HepG2 (cell line): ENCODE data around the gene DRD5.

Experiments
- JUND ChIP-seq: sonication (generic); formaldehyde crosslinking; IDR thresholded peaks from 2 replicates; pipeline ENCODE4 v1.8.0; 2022; ENCODE audit warnings: mild to moderate bottlenecking, missing genetic modification reagents
- KLF9 ChIP-seq: IDR thresholded peaks from 2 replicates; pipeline ENCODE4 v1.6.1; 2016; ENCODE audit warnings: low read depth
- ZNF501 ChIP-seq: sonication (generic); formaldehyde crosslinking; IDR thresholded peaks from 2 replicates; pipeline ENCODE4 v1.5.1; 2020; ENCODE audit warnings: mild to moderate bottlenecking, moderate library complexity, missing genetic modification reagents
- TF ChIP-seq, protein P1 (sequence below): sonication (generic); formaldehyde crosslinking; IDR thresholded peaks from 2 replicates; pipeline ENCODE4 v1.4.0; 2020; ENCODE audit warnings: missing genetic modification reagents
- TF ChIP-seq, protein P2 (sequence below): sonication (generic); formaldehyde crosslinking; IDR thresholded peaks from 2 replicates; pipeline ENCODE4 v1.5.0; 2020; ENCODE audit warnings: mild to moderate bottlenecking, missing genetic modification reagents, moderate library complexity

- no peak for TF ChIP-seq ZNF501 (CRISPR knock-in tag)
- TF ChIP-seq, protein P1, sequence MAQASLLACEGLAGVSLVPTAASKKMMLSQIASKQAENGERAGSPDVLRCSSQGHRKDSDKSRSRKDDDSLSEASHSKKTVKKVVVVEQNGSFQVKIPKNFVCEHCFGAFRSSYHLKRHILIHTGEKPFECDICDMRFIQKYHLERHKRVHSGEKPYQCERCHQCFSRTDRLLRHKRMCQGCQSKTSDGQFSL (CRISPR knock-in tag): no peak
- no peak for TF ChIP-seq JUND (CRISPR knock-in tag)
- TF ChIP-seq KLF9 (CRISPR knock-in tag): no peak
- TF ChIP-seq, protein P2, sequence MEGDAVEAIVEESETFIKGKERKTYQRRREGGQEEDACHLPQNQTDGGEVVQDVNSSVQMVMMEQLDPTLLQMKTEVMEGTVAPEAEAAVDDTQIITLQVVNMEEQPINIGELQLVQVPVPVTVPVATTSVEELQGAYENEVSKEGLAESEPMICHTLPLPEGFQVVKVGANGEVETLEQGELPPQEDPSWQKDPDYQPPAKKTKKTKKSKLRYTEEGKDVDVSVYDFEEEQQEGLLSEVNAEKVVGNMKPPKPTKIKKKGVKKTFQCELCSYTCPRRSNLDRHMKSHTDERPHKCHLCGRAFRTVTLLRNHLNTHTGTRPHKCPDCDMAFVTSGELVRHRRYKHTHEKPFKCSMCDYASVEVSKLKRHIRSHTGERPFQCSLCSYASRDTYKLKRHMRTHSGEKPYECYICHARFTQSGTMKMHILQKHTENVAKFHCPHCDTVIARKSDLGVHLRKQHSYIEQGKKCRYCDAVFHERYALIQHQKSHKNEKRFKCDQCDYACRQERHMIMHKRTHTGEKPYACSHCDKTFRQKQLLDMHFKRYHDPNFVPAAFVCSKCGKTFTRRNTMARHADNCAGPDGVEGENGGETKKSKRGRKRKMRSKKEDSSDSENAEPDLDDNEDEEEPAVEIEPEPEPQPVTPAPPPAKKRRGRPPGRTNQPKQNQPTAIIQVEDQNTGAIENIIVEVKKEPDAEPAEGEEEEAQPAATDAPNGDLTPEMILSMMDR (CRISPR knock-in tag): no peak
Observed at GRCh38 chr4:9782136-9782436, 652 bp downstream of the DRD5 start.
